ENCODE measurements around the gene CASP4.

- TF ChIP-seq TARDBP (IDR thresholded peaks at IDR 0.05) = no peak
- TF ChIP-seq ELF4 (IDR thresholded peaks at IDR 0.05) = no peak
- TF ChIP-seq SP1 (IDR thresholded peaks at IDR 0.05) = no peak
- no peak for TF ChIP-seq FOXA1 (IDR thresholded peaks at IDR 0.05)
- TF ChIP-seq ARNT (IDR thresholded peaks at IDR 0.05) = no peak
- TF ChIP-seq NFRKB (IDR thresholded peaks at IDR 0.05) = no peak
- no peak for TF ChIP-seq SUZ12 (IDR thresholded peaks at IDR 0.05)
- no peak for TF ChIP-seq BHLHE40 (IDR thresholded peaks at IDR 0.05; ENCODE audit: borderline replicate concordance)
- TF ChIP-seq, protein P1, sequence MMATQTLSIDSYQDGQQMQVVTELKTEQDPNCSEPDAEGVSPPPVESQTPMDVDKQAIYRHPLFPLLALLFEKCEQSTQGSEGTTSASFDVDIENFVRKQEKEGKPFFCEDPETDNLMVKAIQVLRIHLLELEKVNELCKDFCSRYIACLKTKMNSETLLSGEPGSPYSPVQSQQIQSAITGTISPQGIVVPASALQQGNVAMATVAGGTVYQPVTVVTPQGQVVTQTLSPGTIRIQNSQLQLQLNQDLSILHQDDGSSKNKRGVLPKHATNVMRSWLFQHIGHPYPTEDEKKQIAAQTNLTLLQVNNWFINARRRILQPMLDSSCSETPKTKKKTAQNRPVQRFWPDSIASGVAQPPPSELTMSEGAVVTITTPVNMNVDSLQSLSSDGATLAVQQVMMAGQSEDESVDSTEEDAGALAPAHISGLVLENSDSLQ (IDR thresholded peaks at IDR 0.05) = no peak
- TF ChIP-seq FOXM1 (IDR thresholded peaks at IDR 0.05; ENCODE audit: borderline replicate concordance) = no peak
Measured at GRCh38 chr11:105005451-105005845, 37.1 kb upstream of the CASP4 start.

All from HEK293T (cell line).